Activated naive CD8-positive, alpha-beta T cell treated with anti-CD3 and anti-CD28 coated beads, Interleukin-2, amount 10 ng/mL, durations not matched to agents 7 days and 5 days (primary cell): ENCODE data around the gene HRH3. TPM values are rescaled to one million over a fixed set of nuclear protein-coding genes. Genes with fewer than 3 reads are reported as not detected.

ENCODE experiments used
- ATAC-seq: fragments of 150-1000 bp; cut with Tn5 transposase; one replicate; pipeline ENCODE4 v1.10.0; 2021; ENCODE audit warnings: low read depth, moderate library complexity
- POLR2A ChIA-PET: fragments of 350-600 bp; sonication (Branson Sonifier 250); formaldehyde crosslinking; loops from one replicate; lab custom pipeline; 2021; ENCODE audit warnings: antibody characterized with exemption; lab: Charles Lee
- DNase-seq: peaks from one replicate; pipeline ENCODE4 v3.0.0; 2021
- H3K27ac Mint-ChIP-seq: one replicate; pipeline ENCODE4 v1.8.0; 2022; ENCODE audit warnings: mild to moderate bottlenecking, mixed read lengths
- H3K27me3 Mint-ChIP-seq: one replicate; pipeline ENCODE4 v1.8.0; 2022; ENCODE audit warnings: mild to moderate bottlenecking, moderate library complexity, mixed read lengths
- H3K36me3 Mint-ChIP-seq: one replicate; pipeline ENCODE4 v1.8.0; 2021; ENCODE audit warnings: mild to moderate bottlenecking, mixed read lengths
- H3K4me1 Mint-ChIP-seq: one replicate; pipeline ENCODE4 v1.8.0; 2021; ENCODE audit warnings: mixed read lengths
- H3K4me3 Mint-ChIP-seq: one replicate; pipeline ENCODE4 v1.8.0; 2022; ENCODE audit warnings: mild to moderate bottlenecking, moderate library complexity, mixed read lengths
- H3K9me3 Mint-ChIP-seq: one replicate; pipeline ENCODE4 v1.8.0; 2021; ENCODE audit warnings: mixed read lengths
- total RNA-seq, 2 experiments: library from RNA; stranded (reverse); gene quantifications; one replicate each; pipeline ENCODE4 v1.2.3, GENCODE V29; 2021

The HRH3 gene
- total RNA-seq, 2 experiments from 2014 or later, result not detected

DNA sequence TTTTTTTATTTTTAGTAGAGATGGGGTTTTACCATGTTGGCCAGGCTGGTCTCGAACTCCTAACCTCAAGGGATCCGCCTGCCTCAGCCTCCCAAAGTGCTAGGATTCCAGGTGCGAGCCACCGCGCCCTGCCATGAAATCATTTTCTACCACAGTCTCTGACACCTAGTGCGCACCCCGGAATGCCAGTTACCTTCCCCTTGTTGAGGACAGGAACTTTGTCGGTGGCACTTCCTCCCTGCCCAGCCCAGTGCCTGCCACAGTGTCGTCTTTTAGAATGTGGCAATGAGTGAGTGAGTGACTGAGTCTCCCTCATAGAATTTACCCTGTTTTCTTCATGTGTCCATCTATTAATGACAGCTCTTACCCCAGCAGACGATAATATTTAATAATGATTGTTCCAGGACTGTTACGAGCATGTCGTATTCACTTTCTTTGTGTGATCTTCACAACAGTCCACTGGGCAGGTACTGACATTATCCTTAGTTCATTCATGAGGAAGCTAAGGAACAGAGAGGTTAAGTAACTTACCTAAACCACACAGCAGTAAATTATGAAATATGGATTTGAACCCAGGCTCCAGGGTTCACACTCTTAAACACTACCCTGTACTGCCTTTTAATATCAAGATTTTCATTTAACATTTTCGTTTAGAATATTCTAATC lies 20.1 kb upstream of the HRH3 start:
- Mint-ChIP-seq H3K27me3 (no peaks in the 10 kb centered on the region), H3K4me1 (peaks cover 26% of the 10 kb centered on the region), H3K36me3 (no peaks in the 10 kb centered on the region), H3K27ac (no peak overlapping the region), H3K4me3 (peak overlapping the region; percentile 75), H3K9me3 (no peaks in the 10 kb centered on the region)
- no peak for ATAC-seq
- DNase-seq, result no peak
- POLR2A ChIA-PET, result no interaction called here

DNA sequence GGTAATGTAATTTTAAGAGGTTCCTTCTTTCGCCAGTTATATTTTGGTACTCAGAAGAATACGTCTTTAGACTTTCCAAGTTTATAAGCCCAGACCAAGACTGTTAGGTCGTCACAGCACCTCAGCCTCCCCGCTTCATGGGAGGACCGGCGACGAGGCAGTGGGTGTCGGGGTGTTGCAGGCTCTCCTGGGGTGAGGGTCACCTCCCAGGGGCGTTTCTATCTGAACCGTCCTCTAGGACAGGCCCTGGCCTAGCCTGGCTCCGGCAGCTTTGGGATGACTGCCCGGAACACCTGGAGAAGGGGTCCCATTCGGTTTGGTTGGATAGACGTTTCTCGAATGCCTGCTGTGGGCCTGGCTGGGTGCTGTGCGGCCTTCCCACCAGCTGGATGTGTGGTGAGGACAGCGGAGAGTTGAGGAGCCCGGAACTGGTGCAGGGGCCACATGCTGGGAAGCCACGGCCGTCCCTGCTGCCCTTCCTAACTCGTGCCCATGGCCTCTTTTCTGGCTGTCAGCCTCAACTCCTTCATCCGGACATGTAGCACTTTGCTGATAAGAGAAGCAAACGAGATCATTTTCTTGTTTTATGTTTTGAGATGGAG lies 19.3 kb upstream of the HRH3 start:
- Mint-ChIP-seq H3K9me3 (no peaks in the 10 kb centered on the region), H3K4me3 (peak overlapping the region; percentile 75), H3K4me1 (peaks cover 21% of the 10 kb centered on the region), H3K36me3 (no peaks in the 10 kb centered on the region), H3K27me3 (no peaks in the 10 kb centered on the region), H3K27ac (peak overlapping the region; percentile 68)
- POLR2A ChIA-PET, result no interaction called here
- ATAC-seq (no peak), DNase-seq (no peak)

DNA sequence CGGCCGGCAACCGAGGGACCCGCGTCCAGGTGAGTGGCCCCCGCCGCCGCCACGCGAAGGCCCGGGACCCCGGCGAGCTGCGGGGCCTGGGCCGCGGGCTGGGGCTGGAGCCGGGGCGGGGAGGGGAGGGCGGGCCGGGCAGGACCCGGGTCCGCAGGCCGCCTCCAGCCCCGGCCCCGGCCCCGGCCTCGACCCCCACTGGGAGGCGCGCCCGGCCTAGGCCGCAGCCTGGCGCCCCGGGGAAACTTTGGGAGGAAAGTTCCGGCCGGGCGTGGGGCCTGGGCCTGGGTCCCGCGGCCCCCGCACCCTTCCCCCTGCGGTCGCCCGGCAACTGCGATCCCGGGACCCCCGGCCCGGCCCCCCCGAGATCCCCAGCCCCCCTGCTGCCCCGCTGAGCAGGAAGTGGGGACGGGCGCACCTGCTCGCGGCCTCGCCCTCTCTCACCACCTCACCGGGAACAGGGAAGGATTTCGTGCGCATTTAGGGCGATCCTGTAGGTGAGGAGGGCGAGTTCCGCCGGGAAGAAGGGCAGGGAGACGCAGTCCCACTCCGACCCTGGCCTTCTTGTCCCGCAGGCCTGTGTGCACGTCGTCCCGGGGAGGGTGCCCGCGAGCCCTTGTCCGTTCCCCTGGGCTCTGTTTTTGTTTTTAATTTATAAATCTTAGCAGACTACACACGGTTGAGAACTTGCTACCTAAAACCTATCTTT lies 18.6 kb upstream of the HRH3 start:
- Mint-ChIP-seq H3K4me1 (peaks cover 17% of the 10 kb centered on the region), H3K27me3 (no peaks in the 10 kb centered on the region), H3K27ac (peak overlapping the region; percentile 68), H3K4me3 (peak overlapping the region; percentile 75), H3K36me3 (no peaks in the 10 kb centered on the region), H3K9me3 (no peaks in the 10 kb centered on the region)
- DNase-seq (peak; percentile 50), ATAC-seq (no peak)
- POLR2A ChIA-PET, result interaction anchor here (0.5 kb wide), 1 partner anchor 1750 kb away, joined by 3 read pairs; no protein-coding TSS in a partner anchor

DNA sequence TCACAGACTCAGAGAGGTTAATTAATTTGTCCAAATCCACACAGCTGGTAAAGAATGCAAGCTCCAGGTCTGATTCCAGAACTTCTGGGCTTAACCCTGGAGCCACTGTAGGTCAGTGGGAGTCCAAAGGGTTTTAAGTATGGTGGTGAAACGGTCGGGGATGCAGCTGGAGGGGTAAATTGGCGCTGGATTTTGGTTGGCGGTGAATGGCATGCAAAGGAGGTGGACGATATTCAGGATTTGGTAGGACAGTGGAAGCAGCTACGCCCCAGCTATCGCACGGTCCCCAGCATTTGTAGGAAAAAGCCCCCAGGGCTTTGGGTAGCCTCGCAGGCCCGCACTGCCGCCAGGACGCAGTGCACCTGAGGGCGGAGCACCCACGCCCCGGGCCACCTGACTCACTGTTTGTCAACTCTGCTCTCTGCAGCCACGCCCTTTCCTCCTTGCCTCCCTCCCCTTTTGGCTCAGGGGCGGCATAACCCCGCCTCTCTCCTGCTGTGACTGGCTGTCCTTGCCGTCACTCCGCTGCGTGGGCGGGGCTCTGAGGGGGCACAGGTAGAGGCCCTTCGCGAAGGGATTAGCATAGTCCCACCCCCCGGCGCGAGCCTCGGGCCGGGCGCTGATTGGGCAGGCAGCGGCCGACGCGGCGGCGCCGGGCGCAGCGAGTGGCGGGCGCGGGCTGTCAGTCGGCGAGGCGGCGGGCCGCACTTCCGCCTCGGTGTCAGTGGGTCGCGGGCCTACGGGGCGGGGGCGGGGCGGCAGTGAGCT lies 17.9 kb upstream of the HRH3 start, which contains the start of gene OSBPL2:
OSBPL2 (plus strand) TSS at position 721 of the 768 bp plus-strand sequence. CDS start 17,664 bp downstream, outside the sequence.
- POLR2A ChIA-PET, result interaction anchor here (0.5 to 0.6 kb wide), 2 partner anchors 773 to 1750 kb away, joined by 3 read pairs; no protein-coding TSS in a partner anchor
- H3K36me3 Mint-ChIP-seq, result no peaks in the 10 kb centered on the region
- ATAC-seq, result peak; percentile 98

DNA sequence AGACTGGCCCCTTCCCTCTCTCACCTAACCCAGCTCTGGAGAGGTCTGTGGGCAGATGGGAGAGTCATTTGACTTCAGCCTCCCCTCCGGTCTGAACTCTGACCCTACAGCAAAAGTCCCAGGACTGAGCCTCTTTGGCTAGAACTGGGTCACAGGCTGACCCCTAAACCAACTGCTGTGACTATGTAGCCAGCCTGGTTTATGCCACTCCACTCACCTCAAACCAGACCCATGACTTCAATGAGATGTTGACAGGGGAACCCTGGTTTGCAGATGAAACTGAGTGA lies 17.4 kb upstream of the HRH3 start:
- DNase-seq (no peak), ATAC-seq (no peak)
- peak overlapping the region; percentile 70 for H3K4me3 Mint-ChIP-seq
- no peaks in the 10 kb centered on the region for H3K27me3 Mint-ChIP-seq
- H3K27ac Mint-ChIP-seq, result peak overlapping the region; percentile 77
- no peaks in the 10 kb centered on the region for H3K9me3 Mint-ChIP-seq
- no peaks in the 10 kb centered on the region for H3K36me3 Mint-ChIP-seq
- POLR2A ChIA-PET, result interaction anchor here (0.6 kb wide), 1 partner anchor 773 kb away, joined by 3 read pairs; no protein-coding TSS in a partner anchor
- H3K4me1 Mint-ChIP-seq, result peaks cover 17% of the 10 kb centered on the region

More for the DNA sequence above, 17.9 kb upstream of the HRH3 start, which contains the start of gene OSBPL2:
- DNase-seq, result peak; percentile 100
- Mint-ChIP-seq H3K4me3 (peak within 1 kb of the TSS; percentile 75), H3K27me3 (no peaks in the 10 kb centered on the region), H3K27ac (peak within 1 kb of the TSS; percentile 77), H3K9me3 (no peaks in the 10 kb centered on the region), H3K4me1 (peaks cover 17% of the 10 kb centered on the region)

DNA sequence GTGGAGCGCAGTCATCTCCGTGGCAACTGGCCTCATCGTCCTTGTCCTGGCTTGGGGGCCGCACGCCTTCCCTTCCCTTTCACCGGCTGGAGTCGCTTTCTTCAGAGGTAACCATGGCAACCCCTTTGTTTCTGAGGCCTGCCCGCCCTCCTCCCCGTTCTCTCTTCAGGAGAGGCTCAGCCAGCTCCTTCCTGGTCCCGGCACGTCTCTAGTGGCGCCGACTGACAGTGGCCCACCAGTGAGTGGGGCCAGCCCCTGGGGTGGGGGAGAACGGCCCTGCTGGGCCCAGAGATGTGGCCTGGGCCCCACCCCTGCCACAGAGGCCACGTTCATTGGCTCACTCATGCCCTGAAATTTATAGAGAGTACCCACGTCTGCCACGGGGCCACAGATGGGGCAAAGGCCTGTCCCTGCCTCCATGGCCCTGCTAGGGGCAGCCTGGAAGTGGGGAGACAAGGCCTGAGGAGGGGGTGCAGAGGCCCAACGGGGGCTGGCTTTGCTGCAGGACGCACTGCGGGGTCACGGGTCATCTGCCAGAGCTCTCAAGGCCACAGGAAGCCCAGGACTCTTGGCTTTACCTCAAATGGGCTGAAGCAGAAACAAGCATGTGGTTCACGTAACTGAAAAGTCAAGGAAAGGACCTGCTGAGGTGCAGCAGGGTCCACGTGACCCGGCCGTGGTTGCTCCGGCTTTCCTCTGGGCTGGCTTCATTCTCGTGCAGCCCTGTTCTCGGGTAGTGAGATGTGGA lies 16.9 kb upstream of the HRH3 start:
- H3K36me3 Mint-ChIP-seq, result no peaks in the 10 kb centered on the region
- DNase-seq (no peak), ATAC-seq (no peak)
- H3K4me1 Mint-ChIP-seq, result peaks cover 17% of the 10 kb centered on the region
- POLR2A ChIA-PET, result no interaction called here
- H3K9me3 Mint-ChIP-seq, result no peaks in the 10 kb centered on the region
- H3K27ac Mint-ChIP-seq, result no peak overlapping the region
- no peaks in the 10 kb centered on the region for H3K27me3 Mint-ChIP-seq
- H3K4me3 Mint-ChIP-seq, result no peak overlapping the region

DNA sequence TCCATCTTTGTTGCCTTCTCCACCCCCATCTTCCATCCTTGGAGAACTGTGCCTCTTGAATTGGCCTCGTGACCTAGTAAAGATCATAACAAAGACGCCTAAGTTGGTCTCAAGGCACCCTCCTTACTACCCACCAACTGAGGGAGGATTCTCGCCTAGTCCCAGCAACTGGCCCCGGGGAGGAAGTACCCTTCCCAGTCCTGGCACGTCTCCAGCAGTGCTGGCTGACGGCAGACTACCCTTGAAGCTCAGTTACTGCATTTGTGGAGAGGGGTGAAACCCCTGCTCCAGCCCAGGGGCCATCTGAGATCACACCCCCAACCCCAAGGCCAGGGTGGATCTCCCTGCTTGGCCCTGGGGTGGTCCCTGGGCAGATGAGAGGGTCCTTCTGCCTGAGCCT lies 16.1 kb upstream of the HRH3 start:
- DNase-seq, result no peak
- no peaks in the 10 kb centered on the region for H3K9me3 Mint-ChIP-seq
- no peaks in the 10 kb centered on the region for H3K27me3 Mint-ChIP-seq
- no peak overlapping the region for H3K4me3 Mint-ChIP-seq
- peaks cover 15% of the 10 kb centered on the region for H3K4me1 Mint-ChIP-seq
- H3K36me3 Mint-ChIP-seq, result no peaks in the 10 kb centered on the region
- no peak for ATAC-seq
- no peak overlapping the region for H3K27ac Mint-ChIP-seq
- POLR2A ChIA-PET, result no interaction called here

DNA sequence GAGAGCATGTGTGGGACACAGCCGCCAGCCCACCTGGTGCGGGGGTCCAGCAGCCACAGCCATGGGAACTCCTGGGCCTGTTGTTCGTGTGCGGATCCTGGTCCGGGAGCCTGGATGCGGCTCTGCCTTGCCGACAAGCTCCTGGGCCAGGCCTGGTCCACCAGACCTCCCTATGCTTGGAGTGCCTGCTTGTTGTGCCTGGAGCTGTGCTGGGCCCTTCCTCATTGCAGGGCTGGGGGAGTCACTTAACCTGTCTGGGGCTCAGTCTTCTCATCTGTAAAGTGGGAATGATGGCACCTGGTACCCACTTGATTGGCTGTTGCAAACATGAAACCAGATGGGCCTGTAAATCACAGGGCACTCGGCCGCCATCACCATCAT lies 15.7 kb upstream of the HRH3 start:
- no peak for ATAC-seq

DNA sequence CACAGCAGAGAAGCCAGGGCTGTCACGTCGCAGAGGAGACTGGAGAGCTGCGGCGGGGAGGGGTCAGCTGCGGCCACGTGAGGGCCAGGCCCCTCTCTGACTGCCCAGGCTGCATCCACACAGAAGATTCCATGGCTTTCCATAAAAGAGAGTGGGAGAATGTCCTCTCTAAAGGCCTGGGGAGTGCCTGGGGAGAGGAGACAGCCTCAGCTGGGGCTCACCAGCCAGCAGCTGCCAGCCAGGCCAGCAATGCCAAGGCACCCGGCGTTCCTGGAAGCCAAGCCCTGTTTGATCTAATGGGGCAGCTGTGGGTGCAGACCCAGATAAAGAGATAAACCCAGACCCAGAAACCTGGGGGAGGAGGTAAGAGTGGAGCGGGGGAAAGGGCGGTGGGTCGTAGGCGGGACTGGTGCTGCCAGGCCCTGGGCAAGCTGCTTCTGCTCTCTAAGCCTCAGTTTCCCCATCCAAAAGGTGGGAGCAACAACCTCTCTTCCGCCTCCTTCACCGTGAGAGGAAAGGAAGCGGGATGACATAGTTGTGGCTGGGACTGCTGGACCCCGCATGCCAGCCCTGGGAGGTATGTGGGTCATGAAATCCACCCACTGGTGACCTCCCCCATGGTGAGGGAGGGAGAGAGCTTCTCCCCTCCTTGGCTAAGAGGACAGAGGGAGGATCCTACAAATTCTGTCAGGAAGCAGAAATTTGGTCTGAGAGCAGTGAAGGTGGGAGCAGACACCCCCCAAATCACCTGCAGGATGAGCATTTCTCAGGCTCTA lies 15.1 kb upstream of the HRH3 start:
- peaks cover 14% of the 10 kb centered on the region for H3K4me1 Mint-ChIP-seq
- POLR2A ChIA-PET, result no interaction called here
- H3K27ac Mint-ChIP-seq, result no peak overlapping the region
- DNase-seq, result no peak
- H3K9me3 Mint-ChIP-seq, result no peaks in the 10 kb centered on the region
- no peak for ATAC-seq
- H3K27me3 Mint-ChIP-seq, result no peaks in the 10 kb centered on the region
- no peaks in the 10 kb centered on the region for H3K36me3 Mint-ChIP-seq
- H3K4me3 Mint-ChIP-seq, result no peak overlapping the region

More for the DNA sequence above, 15.7 kb upstream of the HRH3 start:
- DNase-seq, result no peak
- Mint-ChIP-seq H3K4me3 (no peak overlapping the region), H3K27ac (no peak overlapping the region), H3K27me3 (no peaks in the 10 kb centered on the region), H3K9me3 (no peaks in the 10 kb centered on the region), H3K36me3 (no peaks in the 10 kb centered on the region), H3K4me1 (peaks cover 15% of the 10 kb centered on the region)
- POLR2A ChIA-PET, result no interaction called here

DNA sequence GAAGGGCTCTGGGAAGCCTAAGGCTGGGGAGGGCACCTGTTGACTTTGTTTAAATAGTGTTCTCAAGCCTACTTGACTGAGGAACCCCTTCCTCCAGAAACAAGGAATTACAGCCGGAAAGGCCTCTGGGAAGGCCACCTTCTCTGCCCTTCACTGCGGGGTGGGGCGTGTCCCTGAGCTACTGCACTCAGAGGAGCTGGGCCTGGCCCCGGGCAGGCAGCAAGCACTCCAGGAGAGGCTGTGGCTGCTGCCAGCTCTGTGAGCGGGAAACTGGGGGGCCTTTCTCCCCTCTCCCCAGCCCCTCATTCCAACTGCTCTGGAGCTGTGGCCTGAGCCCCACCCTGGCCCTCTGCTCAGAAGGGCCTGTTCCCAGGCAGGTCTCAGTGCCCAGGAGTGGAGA lies 14.3 kb upstream of the HRH3 start:
- DNase-seq (no peak), ATAC-seq (no peak)
- Mint-ChIP-seq H3K36me3 (no peaks in the 10 kb centered on the region), H3K27ac (no peak overlapping the region), H3K4me3 (no peak overlapping the region), H3K9me3 (no peaks in the 10 kb centered on the region), H3K27me3 (no peaks in the 10 kb centered on the region), H3K4me1 (peaks cover 7% of the 10 kb centered on the region)
- POLR2A ChIA-PET, result no interaction called here

DNA sequence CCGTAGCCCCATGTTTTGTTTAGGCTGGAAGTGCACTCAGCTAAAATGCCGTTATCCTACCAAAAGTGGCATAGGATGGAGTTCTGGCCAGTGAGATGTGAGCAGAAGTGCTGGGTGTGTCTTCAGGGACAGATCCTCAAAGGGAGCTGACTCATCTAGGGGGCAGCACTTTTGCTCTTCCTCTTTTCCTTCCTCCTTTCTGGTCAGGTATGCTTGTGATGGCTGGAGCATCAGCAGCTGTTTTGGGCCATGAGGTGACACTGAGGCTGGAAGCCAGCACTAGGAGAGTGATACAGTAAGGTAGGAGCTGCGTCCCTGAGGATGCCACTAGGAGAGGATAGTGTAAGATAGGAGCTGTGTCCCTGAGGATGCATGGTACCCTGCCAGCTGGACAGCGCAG lies 13.6 kb upstream of the HRH3 start:
- no peaks in the 10 kb centered on the region for H3K27me3 Mint-ChIP-seq
- H3K4me3 Mint-ChIP-seq, result no peak overlapping the region
- H3K4me1 Mint-ChIP-seq, result peaks cover 4% of the 10 kb centered on the region
- DNase-seq (no peak), ATAC-seq (no peak)
- H3K27ac Mint-ChIP-seq, result no peak overlapping the region
- POLR2A ChIA-PET, result no interaction called here
- H3K9me3 Mint-ChIP-seq, result no peaks in the 10 kb centered on the region
- no peaks in the 10 kb centered on the region for H3K36me3 Mint-ChIP-seq
